ENCODE results near the gene OSGEP.

DNA sequence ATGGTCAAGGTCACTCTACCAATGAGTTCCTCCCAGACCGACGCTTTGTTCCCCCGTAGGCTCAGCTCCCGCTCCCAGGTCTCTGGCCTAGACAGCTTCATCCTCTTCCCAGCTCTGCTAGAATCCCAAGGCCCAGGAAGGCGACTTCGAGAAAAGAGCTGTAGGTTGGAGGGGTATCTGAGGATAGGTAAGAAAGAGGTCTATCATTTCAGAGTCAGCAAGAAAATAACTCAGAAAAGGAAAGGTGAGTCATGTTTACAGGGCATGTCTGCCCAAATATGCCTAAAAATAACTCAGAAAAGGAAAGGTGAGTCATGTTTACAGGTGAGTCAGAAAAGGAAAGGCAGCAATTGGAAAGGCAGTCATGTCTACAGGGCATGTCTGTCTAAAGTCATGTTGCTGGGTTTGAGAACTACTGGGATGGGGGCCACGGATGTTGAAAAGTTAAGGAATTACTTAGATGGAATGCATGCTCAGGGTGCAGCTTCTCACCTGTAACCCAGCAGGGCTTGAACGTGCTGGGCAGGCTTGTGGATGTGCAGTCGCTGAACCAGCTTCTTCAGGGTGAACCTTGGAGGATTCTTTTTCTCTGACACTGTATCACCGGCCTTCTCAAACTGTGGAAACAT lies 53.5 kb downstream of the OSGEP start:
- TF ChIP-seq, protein P1, sequence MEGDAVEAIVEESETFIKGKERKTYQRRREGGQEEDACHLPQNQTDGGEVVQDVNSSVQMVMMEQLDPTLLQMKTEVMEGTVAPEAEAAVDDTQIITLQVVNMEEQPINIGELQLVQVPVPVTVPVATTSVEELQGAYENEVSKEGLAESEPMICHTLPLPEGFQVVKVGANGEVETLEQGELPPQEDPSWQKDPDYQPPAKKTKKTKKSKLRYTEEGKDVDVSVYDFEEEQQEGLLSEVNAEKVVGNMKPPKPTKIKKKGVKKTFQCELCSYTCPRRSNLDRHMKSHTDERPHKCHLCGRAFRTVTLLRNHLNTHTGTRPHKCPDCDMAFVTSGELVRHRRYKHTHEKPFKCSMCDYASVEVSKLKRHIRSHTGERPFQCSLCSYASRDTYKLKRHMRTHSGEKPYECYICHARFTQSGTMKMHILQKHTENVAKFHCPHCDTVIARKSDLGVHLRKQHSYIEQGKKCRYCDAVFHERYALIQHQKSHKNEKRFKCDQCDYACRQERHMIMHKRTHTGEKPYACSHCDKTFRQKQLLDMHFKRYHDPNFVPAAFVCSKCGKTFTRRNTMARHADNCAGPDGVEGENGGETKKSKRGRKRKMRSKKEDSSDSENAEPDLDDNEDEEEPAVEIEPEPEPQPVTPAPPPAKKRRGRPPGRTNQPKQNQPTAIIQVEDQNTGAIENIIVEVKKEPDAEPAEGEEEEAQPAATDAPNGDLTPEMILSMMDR (IDR thresholded peaks at IDR 0.05): no peak
- TF ChIP-seq POLR2AphosphoS5 (IDR thresholded peaks at IDR 0.05; ENCODE audit: insufficient read depth in 1 of 2, low read depth in 1 of 2) (peak in 1 of 2 donors; percentile 34), POLR2A (IDR thresholded peaks at IDR 0.05) (no peak)
